ENCODE measurements around the gene KLRC2. TPM values are rescaled to one million over a fixed set of nuclear protein-coding genes. Genes with fewer than 3 reads are reported as not detected.
"Not testable (repeated sequence)": the region's sequence is repeated elsewhere in the genome, so short reads cannot be mapped to it uniquely, and the experiment has no call there.

KLRC2 gene
- polyA plus RNA-seq (ENCODE audit: insufficient read length in 10 of 10), result under 1 TPM in 3 of 10 donors, not detected in 7; 0.29 to 0.56 (median 0.47) TPM
- long read RNA-seq, donor 1, result 0 reads
- long read RNA-seq, donor 2, result 0 reads
- long read RNA-seq, donor 3, result 0 reads
- long read RNA-seq, donor 4, result 0 reads
- long read RNA-seq, donor 5, result 0 reads
- long read RNA-seq, donor 6, result 0 reads
- long read RNA-seq, donor 7, result 0 reads
- long read RNA-seq, donor 8, result 0 reads
- long read RNA-seq, donor 9, result 0 reads

- peak in 1 of 3 donors; percentile 13 for DNase-seq
Measured at GRCh38 chr12:10435816-10436215, at the start of gene KLRC2. Gene KLRC2 (minus strand): TSS chr12:10436010. CDS start chr12:10435986, 24 bp downstream.

- not testable (repeated sequence) for DNase-seq
Measured at GRCh38 chr12:10481901-10482300, 46.1 kb upstream of the KLRC2 start.

GRCh38 chr12:10472808-10473207, 37.0 kb upstream of the KLRC2 start:
- DNase-seq, result not testable (repeated sequence)

- DNase-seq, result no peak
Measured at GRCh38 chr12:10469701-10470100, 33.9 kb upstream of the KLRC2 start.

DNA sequence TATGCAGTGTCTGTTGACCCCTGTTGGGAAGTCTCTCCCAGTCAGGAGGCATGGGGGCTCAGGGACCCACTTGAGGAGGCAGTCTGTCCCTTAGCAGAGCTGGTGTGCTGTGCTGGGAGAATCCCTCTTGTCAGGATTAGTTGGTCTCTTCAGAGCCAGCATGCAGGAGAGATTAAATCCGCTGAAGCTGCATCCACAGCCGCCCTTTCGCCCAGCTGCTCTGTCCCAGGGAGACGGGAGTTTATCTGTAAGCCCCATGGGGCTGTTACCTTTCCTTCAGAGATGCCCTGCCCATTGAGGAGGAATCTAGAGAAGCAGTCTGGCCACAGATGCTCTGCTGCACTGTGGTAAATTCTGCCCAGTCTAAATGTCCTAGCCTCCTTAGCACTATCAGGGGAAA, 30.5 kb upstream of the KLRC2 start:
- no peak for DNase-seq

GRCh38 chr12:10457760-10458159, 21.9 kb upstream of the KLRC2 start:
- DNase-seq, result no peak

- DNase-seq, result no peak
Measured at GRCh38 chr12:10456856-10457255, 21.0 kb upstream of the KLRC2 start.

GRCh38 chr12:10455766-10456165, 20.0 kb upstream of the KLRC2 start:
- DNase-seq, result no peak

DNA sequence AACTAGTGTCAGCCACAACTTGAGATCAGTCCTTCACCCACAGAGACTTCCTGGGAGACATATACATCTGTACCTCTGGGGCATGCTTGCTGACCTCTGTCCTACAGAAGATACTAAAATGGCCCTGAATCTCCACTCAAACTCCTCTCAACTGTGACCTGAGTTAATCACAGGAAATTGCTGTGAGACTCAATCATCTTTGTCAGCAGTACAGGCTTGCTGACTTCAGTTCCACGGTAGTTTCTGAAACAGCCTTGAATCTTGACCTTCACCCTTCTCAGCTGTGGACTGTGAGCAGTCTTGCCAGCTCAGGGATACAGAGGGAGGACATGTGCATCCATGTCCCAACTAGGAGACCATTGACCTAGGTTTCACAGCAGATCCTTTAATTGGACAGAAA, 18.7 kb upstream of the KLRC2 start:
- no peak for DNase-seq

- DNase-seq, result no peak
Measured at GRCh38 chr12:10453156-10453555, 17.3 kb upstream of the KLRC2 start, which contains the start of gene KLRC1. Gene KLRC1 (minus strand): TSS chr12:10453377. CDS start chr12:10451156, 2,221 bp downstream.

- DNase-seq, result no peak
Measured at GRCh38 chr12:10448236-10448635, 12.4 kb upstream of the KLRC2 start.

DNA sequence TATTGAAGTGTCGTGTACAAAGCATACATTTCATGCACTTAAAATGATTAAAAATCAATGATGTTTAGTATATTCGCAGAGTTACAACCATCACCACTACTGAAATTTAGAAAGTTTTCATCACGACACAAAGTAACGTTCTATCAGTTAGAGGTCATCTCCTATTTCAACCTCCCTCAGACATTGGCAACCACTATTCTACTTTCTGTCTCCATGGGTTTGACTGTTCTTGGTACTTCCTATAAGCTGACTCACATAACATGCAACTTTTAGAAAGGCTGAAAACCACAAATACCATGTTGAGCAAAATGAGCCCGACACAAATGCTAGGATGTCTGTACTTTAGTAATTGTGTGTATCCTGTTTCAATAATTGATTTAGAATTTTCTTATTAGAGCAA, 10.2 kb upstream of the KLRC2 start:
- DNase-seq, result not testable (repeated sequence)

DNA sequence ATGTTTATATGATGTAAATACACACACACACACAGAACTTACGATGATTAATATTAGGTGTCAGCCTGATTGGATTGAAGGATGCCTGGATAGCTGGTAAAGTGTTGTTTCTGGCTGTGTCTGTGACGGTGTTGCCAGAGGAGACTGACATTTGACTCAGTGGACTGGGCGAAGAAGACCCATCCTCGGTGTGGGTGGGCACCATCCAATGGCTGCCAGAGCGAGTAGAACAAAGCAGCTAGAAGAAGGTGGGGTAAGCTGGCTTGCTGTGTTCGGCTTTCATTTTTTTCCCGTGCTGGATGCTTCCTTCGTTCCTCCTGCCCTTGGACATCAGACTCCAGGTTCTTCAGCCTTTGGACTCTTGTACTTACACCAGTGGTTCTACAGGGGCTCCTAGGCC, 5.3 kb upstream of the KLRC2 start:
- not testable (repeated sequence) for DNase-seq

DNA sequence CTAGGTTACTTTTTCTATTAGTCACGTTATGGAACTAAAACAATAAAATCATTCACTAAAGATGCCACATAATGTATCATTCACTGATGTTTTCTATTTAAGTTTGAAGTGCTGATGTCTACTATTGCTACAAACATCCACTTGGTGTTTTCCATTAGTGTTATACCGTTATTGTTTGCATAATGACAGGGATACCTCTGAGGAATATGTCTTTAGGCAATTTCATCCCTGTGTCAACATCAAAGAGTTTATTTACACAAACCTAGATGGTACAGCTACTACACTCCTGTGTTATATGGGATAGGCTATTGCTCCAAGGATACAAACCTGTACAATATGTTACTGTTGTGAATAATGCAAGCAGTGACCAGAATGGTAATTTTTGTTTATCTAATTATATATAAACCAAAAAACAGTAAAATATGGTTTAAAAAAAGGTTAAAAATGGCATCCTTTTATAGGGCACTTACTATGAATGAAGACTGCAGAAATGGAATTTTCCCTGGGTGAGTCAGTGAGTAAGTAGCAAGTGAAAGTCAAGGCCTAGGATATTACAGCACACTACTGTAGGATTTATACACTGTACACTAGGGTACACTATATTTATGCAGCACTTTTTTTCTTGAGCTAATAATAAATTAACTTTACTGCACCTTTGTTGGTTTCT, 3.9 kb upstream of the KLRC2 start:
- DNase-seq, result not testable (repeated sequence)

- DNase-seq, result not testable (repeated sequence)
Measured at GRCh38 chr12:10437601-10438000, 1.8 kb upstream of the KLRC2 start.

DNA sequence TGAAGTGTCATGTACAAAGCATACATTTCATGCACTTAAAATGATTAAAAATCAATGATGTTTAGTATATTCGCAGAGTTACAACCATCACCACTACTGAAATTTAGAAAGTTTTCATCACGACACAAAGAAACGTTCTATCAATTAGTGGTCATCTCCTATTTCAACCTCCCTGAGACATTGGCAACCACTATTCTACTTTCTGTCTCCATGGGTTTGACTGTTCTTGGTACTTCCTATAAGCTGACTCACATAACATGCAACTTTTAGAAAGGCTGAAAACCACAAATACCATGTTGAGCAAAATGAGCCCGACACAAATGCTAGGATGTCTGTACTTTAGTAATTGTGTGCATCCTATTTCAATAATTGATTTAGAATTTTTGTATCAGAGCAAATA, 5.2 kb downstream of the KLRC2 start:
- not testable (repeated sequence) for DNase-seq

GRCh38 chr12:10425938-10426337, 9.9 kb downstream of the KLRC2 start:
- not testable (repeated sequence) for DNase-seq

GRCh38 chr12:10424260-10424899, 11.4 kb downstream of the KLRC2 start:
- DNase-seq, result not testable (repeated sequence)

GRCh38 chr12:10422159-10422558, 13.7 kb downstream of the KLRC2 start:
- DNase-seq, result not testable (repeated sequence)

DNA sequence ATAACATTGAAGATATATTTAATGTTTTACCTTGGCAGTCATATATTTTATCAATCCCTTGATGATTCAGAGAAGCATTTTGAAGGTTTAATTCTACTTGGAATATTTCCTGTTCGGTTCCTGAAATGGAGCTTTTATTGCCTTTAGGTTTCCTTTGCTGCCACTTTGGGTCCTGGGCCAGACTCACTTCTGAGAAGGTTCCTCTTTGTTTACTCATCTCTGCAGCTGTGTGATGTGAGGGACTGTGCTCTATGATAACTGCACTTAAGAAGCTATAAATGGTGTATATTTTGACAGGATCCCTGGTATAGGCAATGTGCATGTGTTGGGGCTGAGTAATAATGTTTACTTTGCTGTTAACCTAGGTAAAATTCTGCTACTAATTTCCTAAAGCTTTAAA, 15.5 kb downstream of the KLRC2 start, which contains the start of gene KLRC3:
Gene KLRC3 (minus strand): TSS at position 262 of the 400 bp plus-strand sequence. CDS start 45 bp downstream, at position 217.
- not testable (repeated sequence) for DNase-seq

GRCh38 chr12:10409392-10409791, 26.4 kb downstream of the KLRC2 start, which contains the start of gene KLRC4:
Gene KLRC4 (minus strand): TSS chr12:10409757. CDS start chr12:10409575, 182 bp downstream.
- DNase-seq, result peak in 1 of 3 donors; percentile 21

DNA sequence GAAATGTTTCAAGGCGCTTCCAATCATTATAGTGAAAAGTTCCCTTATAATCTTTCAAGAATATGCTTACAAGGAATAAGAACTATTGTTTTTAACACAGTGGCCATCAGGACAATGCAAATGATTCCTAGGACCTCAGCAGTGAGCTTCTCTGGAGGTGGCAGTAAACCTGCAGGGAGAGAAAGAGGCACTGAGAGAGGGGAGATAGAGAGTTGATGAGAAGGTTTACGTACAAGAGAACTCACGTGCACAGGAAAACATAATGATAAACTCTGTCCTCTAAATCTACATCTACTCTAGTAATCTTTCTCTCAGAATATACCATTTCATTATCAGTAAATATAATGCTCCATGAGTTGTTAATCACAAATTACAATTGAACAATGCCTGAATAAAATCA, 27.0 kb downstream of the KLRC2 start:
- no peak for DNase-seq

DNA sequence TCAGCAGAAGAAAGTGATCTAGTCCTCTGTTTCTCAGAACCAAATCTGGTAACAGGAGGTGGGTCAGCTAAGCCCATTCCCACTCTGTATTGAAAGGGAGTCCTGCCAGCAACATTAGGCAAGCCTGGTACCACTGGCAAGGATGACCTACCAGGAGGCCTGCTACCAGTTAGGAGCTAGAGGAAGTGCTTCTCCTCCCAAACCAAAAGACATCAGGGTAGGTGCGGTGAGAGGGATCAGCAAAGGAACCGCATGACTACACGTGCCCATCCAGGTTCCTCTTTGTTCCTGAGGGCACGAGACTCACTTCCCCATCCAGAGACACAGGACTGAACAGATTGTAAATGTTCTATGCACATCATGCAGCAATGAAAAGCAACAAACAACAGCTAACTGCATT, 29.1 kb downstream of the KLRC2 start:
- DNase-seq, result peak in 1 of 3 donors; percentile 30

All from muscle of back (tissue), 13 donors.